B cell (primary cell): Measurements from ENCODE around the gene GIPC1. TPM values are rescaled to one million over a fixed set of nuclear protein-coding genes. Genes with fewer than 3 reads are reported as not detected.

ENCODE experiments used
- ATAC-seq: fragments of 200-7000 bp; cut with Tn5 transposase; one replicate; pipeline ENCODE4 v1.10.0; 2021; ENCODE audit warnings: low read depth, mild to moderate bottlenecking, moderate number of reproducible peaks, moderate library complexity
- CTCF ChIA-PET: fragments of 350-600 bp; sonication (Branson Sonifier 250); formaldehyde crosslinking; loops from one replicate; lab custom pipeline; 2021; ENCODE audit warnings: antibody characterized with exemption, inconsistent platforms; lab: Charles Lee
- POLR2A ChIA-PET: fragments of 350-600 bp; sonication (Branson Sonifier 250); formaldehyde crosslinking; loops from one replicate; lab custom pipeline; 2021; ENCODE audit warnings: antibody characterized with exemption; lab: Charles Lee
- DNase-seq: peaks from one replicate; pipeline ENCODE4 v3.0.0; 2013
- H2AFZ ChIP-seq: 2 replicates; pipeline ENCODE4 v1.6.1; 2012; ENCODE audit warnings: mild to moderate bottlenecking, low read depth, low read length; ENCODE audit not compliant: insufficient read depth, poor library complexity, severe bottlenecking
- H3K27ac ChIP-seq, 2 donors: 1 replicate in 1 of 2; 2 replicates in 1 of 2; pipeline ENCODE4 v1.5.1; 2012 to 2013; ENCODE audit warnings: low read length in 2 of 2, mild to moderate bottlenecking in 2 of 2, moderate library complexity in 1 of 2
- H3K27me3 ChIP-seq, 4 experiments: fragments of 200-600 bp in 1 of 4; sonication (generic) in 1 of 4; replicated peaks in 1 of 4; 1 replicate in 2 of 4; 2 replicates in 2 of 4; pipeline versions ENCODE4 v1.6.1 to v1.7.0; 2013 to 2016; ENCODE audit warnings: low read length in 3 of 4, mild to moderate bottlenecking in 2 of 4, mixed read lengths in 1 of 4, moderate library complexity in 1 of 4; ENCODE audit not compliant: insufficient read depth in 4 of 4, control insufficient read depth in 3 of 4; ENCODE audit errors: control extremely low read depth in 1 of 4
- H3K36me3 ChIP-seq, 2 experiments: replicated peaks in 1 of 2; 1 replicate in 1 of 2; 2 replicates in 1 of 2; pipeline versions ENCODE4 v1.6.1 to v1.7.1; 2013; ENCODE audit warnings: low read length in 1 of 2; ENCODE audit not compliant: insufficient read depth in 2 of 2, control insufficient read depth in 1 of 2; ENCODE audit errors: control extremely low read depth in 1 of 2, extremely low read depth in 1 of 2
- H3K4me1 ChIP-seq, 2 donors: fragments of 200-600 bp in 1 of 2; sonication (generic) in 1 of 2; 1 replicate in 1 of 2; 2 replicates in 1 of 2; pipeline versions ENCODE4 v1.5.1 to v1.6.1; 2013 to 2017; ENCODE audit warnings: low read length in 2 of 2; ENCODE audit not compliant: control insufficient read depth in 2 of 2, insufficient read depth in 2 of 2
- H3K4me2 ChIP-seq: replicated peaks from 2 replicates; pipeline ENCODE3; 2012; ENCODE audit warnings: mild to moderate bottlenecking, low read depth, low read length; ENCODE audit not compliant: poor library complexity, severe bottlenecking
- H3K4me3 ChIP-seq, 5 experiments: fragments of 200-600 bp in 1 of 5; sonication (generic) in 1 of 5; 1 replicate in 3 of 5; 2 replicates in 2 of 5; pipeline versions ENCODE4 v1.5.1 to v1.7.0; 2011 to 2016; ENCODE audit warnings: low read length in 4 of 5, mild to moderate bottlenecking in 4 of 5, low read depth in 2 of 5, control low read depth in 1 of 5, moderate library complexity in 1 of 5; ENCODE audit not compliant: insufficient read depth in 1 of 5; ENCODE audit errors: control extremely low read depth in 1 of 5, extremely low read depth in 1 of 5
- H3K79me2 ChIP-seq: fragments of 200-600 bp; sonication (generic); one replicate; pipeline ENCODE4 v1.6.0; 2016; ENCODE audit warnings: low read length; ENCODE audit not compliant: control insufficient read depth, insufficient read depth
- H3K9ac ChIP-seq: fragments of 200-600 bp; sonication (generic); 2 replicates; pipeline ENCODE4 v1.6.1; 2017; ENCODE audit warnings: mild to moderate bottlenecking, low read length, moderate library complexity
- H3K9me3 ChIP-seq, 3 donors: one replicate each; pipeline versions ENCODE4 v1.6.1 to v1.7.1; 2013; ENCODE audit warnings: low read length in 2 of 3; ENCODE audit not compliant: control insufficient read depth in 2 of 3, insufficient read depth in 1 of 3; ENCODE audit errors: control extremely low read depth in 1 of 3
- H4K20me1 ChIP-seq: 2 replicates; pipeline ENCODE4 v1.6.0; 2012; ENCODE audit warnings: mild to moderate bottlenecking, low read length; ENCODE audit not compliant: insufficient read depth, control insufficient read depth, poor library complexity, severe bottlenecking
- H3K27ac Mint-ChIP-seq: one replicate; pipeline ENCODE4 v1.8.0; 2021; ENCODE audit warnings: mixed read lengths
- H3K27me3 Mint-ChIP-seq: one replicate; pipeline ENCODE4 v1.8.0; 2021; ENCODE audit warnings: mixed read lengths
- H3K4me1 Mint-ChIP-seq: one replicate; pipeline ENCODE4 v1.8.0; 2021; ENCODE audit warnings: mixed read lengths
- H3K4me3 Mint-ChIP-seq: one replicate; pipeline ENCODE4 v1.8.0; 2021; ENCODE audit warnings: mixed read lengths
- H3K9me3 Mint-ChIP-seq: one replicate; pipeline ENCODE4 v1.8.0; 2022; ENCODE audit warnings: mixed read lengths; ENCODE audit not compliant: insufficient read depth
- EZH2 ChIP-seq: IDR thresholded peaks from 2 replicates; pipeline ENCODE4 v1.6.1; 2012; ENCODE audit warnings: borderline replicate concordance, low read depth, mild to moderate bottlenecking, moderate library complexity, low read length; ENCODE audit not compliant: insufficient read depth, poor library complexity, severe bottlenecking
- WGBS: methylation state at CpG from one replicate; pipeline ENCODE4 v1.1.5; 2013; ENCODE audit warnings: missing lambda C conversion rate; ENCODE audit not compliant: insufficient coverage; 5-methylcytosine and 5-hydroxymethylcytosine counted together
- intact Hi-C: fragments of 100-400 bp; cut with micrococcal nuclease; formaldehyde crosslinking; loops from one replicate; pipeline ENCODE4 v1.10.0; 2022
- polyA plus RNA-seq: library from polyadenylated mRNA; depleted of rRNA; stranded (reverse); fragments of >200 nt; gene quantifications from 2 replicates; pipeline ENCODE4 v1.2.3, GENCODE V29; 2012
- total RNA-seq, 2 donors: library from RNA; stranded (reverse); fragments of 120-200 nt in 1 of 2; gene quantifications; 1 replicate in 1 of 2; 2 replicates in 1 of 2; pipeline versions ENCODE4 v1.2.3 to v1.2.4, GENCODE V29; 2013 to 2022
- TF ChIP-seq, protein P1 (sequence below): fragments of 200-600 bp; IDR thresholded peaks from one replicate; pipeline ENCODE4 v1.8.0; 2022; ENCODE audit warnings: antibody characterized with exemption, mild to moderate bottlenecking

The GIPC1 gene
- total and polyA plus RNA-seq, 2 donors (not counting 1 experiment from before 2014, with no cell fraction given) = 11.3 to 12.0 TPM

DNA sequence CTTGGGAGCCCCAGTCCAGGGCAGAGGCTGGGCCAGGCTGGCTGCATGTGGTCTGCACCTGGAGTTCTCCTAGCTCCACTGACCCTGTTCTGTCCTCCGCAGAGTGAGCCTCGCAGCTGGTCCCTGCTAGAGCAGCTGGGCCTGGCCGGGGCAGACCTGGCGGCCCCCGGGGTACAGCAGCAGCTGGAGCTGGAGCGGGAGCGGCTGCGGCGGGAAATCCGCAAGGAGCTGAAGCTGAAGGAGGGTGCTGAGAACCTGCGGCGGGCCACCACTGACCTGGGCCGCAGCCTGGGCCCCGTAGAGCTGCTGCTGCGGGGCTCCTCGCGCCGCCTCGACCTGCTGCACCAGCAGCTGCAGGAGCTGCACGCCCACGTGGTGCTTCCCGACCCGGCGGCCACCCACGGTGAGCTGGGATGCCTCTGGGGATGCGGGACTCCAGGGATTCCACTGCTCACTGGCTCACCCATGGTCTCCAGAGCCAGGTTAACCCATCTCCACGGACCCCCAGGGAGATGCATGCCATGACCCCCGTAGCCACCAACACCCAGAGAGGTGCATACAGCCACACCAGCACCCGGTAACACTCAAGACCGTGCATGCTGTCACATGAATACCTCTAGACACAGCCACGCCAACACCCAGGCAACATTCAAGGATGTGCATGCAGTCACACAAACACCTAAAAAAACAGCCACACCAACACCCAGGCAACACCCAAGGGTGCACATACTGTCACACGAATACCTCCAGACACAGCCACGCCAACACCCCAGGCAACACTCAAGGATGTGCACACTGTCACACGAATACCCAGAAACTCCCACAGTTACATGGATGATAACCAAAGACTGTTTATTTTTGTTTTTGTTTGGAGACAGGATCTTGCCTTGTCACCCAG, 54.6 kb downstream of the GIPC1 start:
- ATAC-seq = no peak
- Histone ChIP-seq H3K27me3 (no peaks in the 10 kb centered on the region), H4K20me1 (peaks cover 16% of the 10 kb centered on the region), H2AFZ (no peak overlapping the region), H3K79me2 (peaks cover 86% of the 10 kb centered on the region), H3K27ac (peak overlapping the region in 1 of 2 donors; percentile 84), H3K4me1 (peaks cover 20 to 23% of the 10 kb centered on the region in 2 donors), H3K9me3 (no peaks in the 10 kb centered on the region), H3K36me3 (peaks cover 8 to 44% of the 10 kb centered on the region in 2 experiments), H3K4me2 (peak overlapping the region; percentile 97), H3K9ac (peak overlapping the region; percentile 88), H3K4me3 (peak overlapping the region in 3 of 5 experiments; percentile 52 to 95 (median 70))
- WGBS = 95% methylated on average over 33 of the region's 34 CpGs
- DNase-seq = no peak
- H3K27ac Mint-ChIP-seq = no peak overlapping the region
- H3K27me3 Mint-ChIP-seq = no peaks in the 10 kb centered on the region
- POLR2A ChIA-PET = interaction anchor here (0.6 to 1.1 kb wide), 3 partner anchors 9 to 30 kb away, joined by 3 to 8 read pairs (median 5); no protein-coding TSS in a partner anchor
- CTCF ChIA-PET = interaction anchor here (0.6 kb wide), 1 partner anchor 95 kb away, joined by 3 read pairs; no protein-coding TSS in a partner anchor
- H3K4me1 Mint-ChIP-seq = peaks cover 30% of the 10 kb centered on the region
- TF ChIP-seq, protein P1, sequence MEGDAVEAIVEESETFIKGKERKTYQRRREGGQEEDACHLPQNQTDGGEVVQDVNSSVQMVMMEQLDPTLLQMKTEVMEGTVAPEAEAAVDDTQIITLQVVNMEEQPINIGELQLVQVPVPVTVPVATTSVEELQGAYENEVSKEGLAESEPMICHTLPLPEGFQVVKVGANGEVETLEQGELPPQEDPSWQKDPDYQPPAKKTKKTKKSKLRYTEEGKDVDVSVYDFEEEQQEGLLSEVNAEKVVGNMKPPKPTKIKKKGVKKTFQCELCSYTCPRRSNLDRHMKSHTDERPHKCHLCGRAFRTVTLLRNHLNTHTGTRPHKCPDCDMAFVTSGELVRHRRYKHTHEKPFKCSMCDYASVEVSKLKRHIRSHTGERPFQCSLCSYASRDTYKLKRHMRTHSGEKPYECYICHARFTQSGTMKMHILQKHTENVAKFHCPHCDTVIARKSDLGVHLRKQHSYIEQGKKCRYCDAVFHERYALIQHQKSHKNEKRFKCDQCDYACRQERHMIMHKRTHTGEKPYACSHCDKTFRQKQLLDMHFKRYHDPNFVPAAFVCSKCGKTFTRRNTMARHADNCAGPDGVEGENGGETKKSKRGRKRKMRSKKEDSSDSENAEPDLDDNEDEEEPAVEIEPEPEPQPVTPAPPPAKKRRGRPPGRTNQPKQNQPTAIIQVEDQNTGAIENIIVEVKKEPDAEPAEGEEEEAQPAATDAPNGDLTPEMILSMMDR = no peak
- no peak for TF ChIP-seq EZH2
- H3K9me3 Mint-ChIP-seq = no peaks in the 10 kb centered on the region
- intact Hi-C loops = no loop called here
- peak overlapping the region; percentile 95 for H3K4me3 Mint-ChIP-seq
